Measurements from ENCODE around the gene HNRNPH3.
"Not testable (repeated sequence)": the region's sequence is repeated elsewhere in the genome, so short reads cannot be mapped to it uniquely, and the experiment has no call there.

HNRNPH3 gene

GRCh38 chr10:68303849-68304412 lies 27.9 kb upstream of the HNRNPH3 start:
- no peaks in the 10 kb centered on the region for H3K9me3 ChIP-seq (ENCODE audit: severe bottlenecking)
- no peak overlapping the region for H3K27ac ChIP-seq (ENCODE audit: poor library complexity, severe bottlenecking)
- no peaks in the 10 kb centered on the region for H3K36me3 ChIP-seq (ENCODE audit: low read depth)
- no peaks in the 10 kb centered on the region for H3K27me3 ChIP-seq (ENCODE audit: insufficient read depth, poor library complexity, severe bottlenecking)
- ATAC-seq (ENCODE audit: low read depth) (no peak), DNase-seq (ENCODE audit: low spot score) (no peak)
- no peak for TF ChIP-seq CTCF (IDR thresholded peaks at IDR 0.05; ENCODE audit: poor library complexity, severe bottlenecking)
- H3K4me1 ChIP-seq (ENCODE audit: insufficient read depth, poor library complexity, severe bottlenecking), result no peaks in the 10 kb centered on the region
- no peak overlapping the region for H3K4me3 ChIP-seq (ENCODE audit: severe bottlenecking)

GRCh38 chr10:68305854-68306253 lies 26.0 kb upstream of the HNRNPH3 start:
- ATAC-seq (ENCODE audit: low read depth) (no peak), DNase-seq (ENCODE audit: low spot score) (no peak)
- TF ChIP-seq CTCF (IDR thresholded peaks at IDR 0.05; ENCODE audit: poor library complexity, severe bottlenecking), result no peak

GRCh38 chr10:68310531-68310930 lies 21.3 kb upstream of the HNRNPH3 start:
- Histone ChIP-seq H3K27ac (ENCODE audit: poor library complexity, severe bottlenecking) (no peak overlapping the region), H3K4me3 (ENCODE audit: severe bottlenecking) (no peak overlapping the region), H3K4me1 (ENCODE audit: insufficient read depth, poor library complexity, severe bottlenecking) (no peaks in the 10 kb centered on the region), H3K36me3 (ENCODE audit: low read depth) (no peaks in the 10 kb centered on the region), H3K27me3 (ENCODE audit: insufficient read depth, poor library complexity, severe bottlenecking) (no peaks in the 10 kb centered on the region), H3K9me3 (ENCODE audit: severe bottlenecking) (no peaks in the 10 kb centered on the region)
- DNase-seq (ENCODE audit: low spot score) (no peak), ATAC-seq (ENCODE audit: low read depth) (no peak)
- TF ChIP-seq CTCF (IDR thresholded peaks at IDR 0.05; ENCODE audit: poor library complexity, severe bottlenecking), result no peak

More at GRCh38 chr10:68305854-68306253, 26.0 kb upstream of the HNRNPH3 start:
- no peaks in the 10 kb centered on the region for H3K9me3 ChIP-seq (ENCODE audit: severe bottlenecking)
- no peak overlapping the region for H3K4me3 ChIP-seq (ENCODE audit: severe bottlenecking)
- H3K36me3 ChIP-seq (ENCODE audit: low read depth), result no peaks in the 10 kb centered on the region
- no peaks in the 10 kb centered on the region for H3K27me3 ChIP-seq (ENCODE audit: insufficient read depth, poor library complexity, severe bottlenecking)
- no peaks in the 10 kb centered on the region for H3K4me1 ChIP-seq (ENCODE audit: insufficient read depth, poor library complexity, severe bottlenecking)
- H3K27ac ChIP-seq (ENCODE audit: poor library complexity, severe bottlenecking), result no peak overlapping the region

- not testable (repeated sequence) for ATAC-seq (ENCODE audit: low read depth)
Observed at GRCh38 chr10:68314930-68315329, 16.9 kb upstream of the HNRNPH3 start.

GRCh38 chr10:68315582-68315981 lies 16.3 kb upstream of the HNRNPH3 start:
- TF ChIP-seq CTCF (IDR thresholded peaks at IDR 0.05; ENCODE audit: poor library complexity, severe bottlenecking), result no peak

More at GRCh38 chr10:68314930-68315329, 16.9 kb upstream of the HNRNPH3 start:
- H3K4me1 ChIP-seq (ENCODE audit: insufficient read depth, poor library complexity, severe bottlenecking); H3K9me3 ChIP-seq (ENCODE audit: severe bottlenecking); H3K27me3 ChIP-seq (ENCODE audit: insufficient read depth, poor library complexity, severe bottlenecking); H3K36me3 ChIP-seq (ENCODE audit: low read depth); DNase-seq (ENCODE audit: low spot score); H3K4me3 ChIP-seq (ENCODE audit: severe bottlenecking); H3K27ac ChIP-seq (ENCODE audit: poor library complexity, severe bottlenecking): not testable (repeated sequence)

More at GRCh38 chr10:68315582-68315981, 16.3 kb upstream of the HNRNPH3 start:
- Histone ChIP-seq H3K4me1 (ENCODE audit: insufficient read depth, poor library complexity, severe bottlenecking) (no peaks in the 10 kb centered on the region), H3K27me3 (ENCODE audit: insufficient read depth, poor library complexity, severe bottlenecking) (no peaks in the 10 kb centered on the region), H3K36me3 (ENCODE audit: low read depth) (no peaks in the 10 kb centered on the region), H3K27ac (ENCODE audit: poor library complexity, severe bottlenecking) (no peak overlapping the region), H3K4me3 (ENCODE audit: severe bottlenecking) (no peak overlapping the region), H3K9me3 (ENCODE audit: severe bottlenecking) (no peaks in the 10 kb centered on the region)
- ATAC-seq (ENCODE audit: low read depth) (no peak), DNase-seq (ENCODE audit: low spot score) (no peak)

All from RWPE2 (cell line).